HepG2 (cell line): ENCODE measurements around the gene AFG1L. TPM values are rescaled to one million over a fixed set of nuclear protein-coding genes. Genes with fewer than 3 reads are reported as not detected.

ENCODE experiments used
- CBX5 ChIP-seq: sonication (generic); formaldehyde crosslinking; IDR thresholded peaks from 2 replicates; pipeline ENCODE4 v1.4.0; 2020; ENCODE audit warnings: missing genetic modification reagents, borderline replicate concordance
- FOXC1 ChIP-seq: sonication (generic); formaldehyde crosslinking; IDR thresholded peaks from 2 replicates; pipeline ENCODE4 v1.8.0; 2022; ENCODE audit warnings: mild to moderate bottlenecking, missing genetic modification reagents, borderline replicate concordance
- IKZF5 ChIP-seq: IDR thresholded peaks from 2 replicates; pipeline ENCODE4 v1.6.1; 2018; ENCODE audit warnings: missing genetic modification reagents, mild to moderate bottlenecking, missing compliant biosample characterization
- NFATC3 ChIP-seq: sonication (generic); formaldehyde crosslinking; IDR thresholded peaks from 2 replicates; pipeline ENCODE4 v1.5.1; 2020; ENCODE audit warnings: mild to moderate bottlenecking, missing genetic modification reagents
- NFE2L1 ChIP-seq: sonication (generic); formaldehyde crosslinking; IDR thresholded peaks from 2 replicates; pipeline ENCODE4 v1.4.0; 2020; ENCODE audit warnings: missing genetic modification reagents, mild to moderate bottlenecking, borderline replicate concordance
- PAXIP1 ChIP-seq: sonication (generic); formaldehyde crosslinking; conservative IDR thresholded peaks from 2 replicates; pipeline ENCODE4 v1.4.0; 2020; ENCODE audit warnings: mild to moderate bottlenecking, missing genetic modification reagents, moderate library complexity
- PCBP1 ChIP-seq: fragments of 200-400 bp; formaldehyde crosslinking; IDR thresholded peaks from 2 replicates; pipeline ENCODE4 v1.6.1; 2017; ENCODE audit warnings: mild to moderate bottlenecking, low read depth, low read length, borderline replicate concordance
- ZNF407 ChIP-seq: sonication (generic); formaldehyde crosslinking; IDR thresholded peaks from one replicate; pipeline ENCODE4 v1.5.1; 2020; ENCODE audit warnings: mild to moderate bottlenecking, missing genetic modification reagents; ENCODE audit errors: not compliant biosample characterization
- ZNF609 ChIP-seq: sonication (generic); formaldehyde crosslinking; IDR thresholded peaks from 2 replicates; pipeline ENCODE4 v1.4.0; 2020; ENCODE audit warnings: mild to moderate bottlenecking, missing genetic modification reagents, borderline replicate concordance
- polyA plus RNA-seq, 8 experiments: library from polyadenylated mRNA; depleted of rRNA in 3 of 8; stranded (reverse) in 7 of 8; unstranded in 1 of 8; fragments of >200 nt; fragmentation: Illumina TruSeq in 4 of 8; extraction: Trizol in 4 of 8; gene quantifications; 2 replicates each; pipeline versions ENCODE4 v1.2.1 to v1.2.3, GENCODE V29; 2011 to 2016; ENCODE audit warnings: low read depth in 4 of 8, missing spikeins in 1 of 8, mixed read lengths in 1 of 8; ENCODE audit not compliant: insufficient read depth in 1 of 8
- total RNA-seq, 5 experiments: library from RNA; depleted of rRNA; stranded (reverse); fragments of >200 nt; fragmentation: Illumina TruSeq; extraction: Trizol; gene quantifications; 2 replicates each; pipeline ENCODE4 v1.2.3, GENCODE V29; 2016; ENCODE audit warnings: low read depth in 1 of 5

AFG1L gene
- total and polyA plus RNA-seq, 2 of the 13 experiments (the other 11 are each of a cell fraction or from before 2014, with no cell fraction given) = 3.1 to 14.0 TPM

- no peak for TF ChIP-seq ZNF609
- 0 out of 2 replicates have a peak, but pooled peaks have one; percentile 48 for TF ChIP-seq PCBP1
- TF ChIP-seq PAXIP1 = no peak
- no peak for TF ChIP-seq NFATC3 (CRISPR knock-in tag)
- TF ChIP-seq FOXC1 = no peak
- TF ChIP-seq CBX5 (CRISPR knock-in tag) = no peak; the same call in 1 of the 2 replicates
- no peak for TF ChIP-seq ZNF407 (CRISPR knock-in tag)
- 0 out of 2 replicates have a peak, but pooled peaks have one; percentile 7 for TF ChIP-seq IKZF5 (CRISPR knock-in tag)
- TF ChIP-seq NFE2L1 (CRISPR knock-in tag) = no peak
Measured at GRCh38 chr6:108559097-108559883, 264.4 kb downstream of the AFG1L start (continued).
